NK-92 treated with Interleukin-12 subunit alpha and Interleukin-12 subunit beta, amount 100 ng/mL, for 24 hours (cell line): ENCODE results near the gene TMEM164.

ENCODE experiments used
- DNase-seq: peaks from one replicate; lab custom pipeline; 2025; lab: John Stamatoyannopoulos, UW

The TMEM164 gene

GRCh38 chrX:110211340-110211739 lies 208.4 kb downstream of the TMEM164 start:
- DNase-seq, result no peak

- DNase-seq, result no peak
Measured at GRCh38 chrX:110212299-110212698, 209.4 kb downstream of the TMEM164 start.

- no peak for DNase-seq
Measured at GRCh38 chrX:110213183-110213582, 210.3 kb downstream of the TMEM164 start.

GRCh38 chrX:110214684-110215083 lies 211.8 kb downstream of the TMEM164 start:
- DNase-seq, result no peak

GRCh38 chrX:110215411-110215810 lies 212.5 kb downstream of the TMEM164 start:
- no peak for DNase-seq

- no peak for DNase-seq
Measured at GRCh38 chrX:110216027-110216426, 213.1 kb downstream of the TMEM164 start.

GRCh38 chrX:110218591-110218990 lies 215.7 kb downstream of the TMEM164 start:
- DNase-seq, result no peak

- DNase-seq, result no peak
Measured at GRCh38 chrX:110219920-110220319, 217.0 kb downstream of the TMEM164 start.

GRCh38 chrX:110222497-110223257 lies 219.8 kb downstream of the TMEM164 start:
- DNase-seq, result no peak

GRCh38 chrX:110224926-110225617 lies 222.2 kb downstream of the TMEM164 start:
- DNase-seq, result no peak

GRCh38 chrX:110226931-110227330 lies 224.0 kb downstream of the TMEM164 start:
- DNase-seq, result no peak
